GM12878 (cell line): ENCODE results near the gene WDR26. TPM values are rescaled to one million over a fixed set of nuclear protein-coding genes. Genes with fewer than 3 reads are reported as not detected.

Experiments used
- ATAC-seq: fragments of 200-7000 bp; cut with Tn5 transposase; 3 replicates; pipeline ENCODE4 v1.9.1; 2020; ENCODE audit warnings: mild to moderate bottlenecking, moderate library complexity
- Bru-seq: library from RNA; stranded (reverse); fragments of 400-500 nt; gene quantifications from one replicate; lab custom pipeline; 2021; lab: Mats Ljungman, UMichigan
- BruChase-seq, 2 experiments: library from RNA; stranded (reverse); fragments of 400-500 nt; gene quantifications; one replicate each; lab custom pipeline; 2021; lab: Mats Ljungman, UMichigan
- BruUV-seq: library from RNA; stranded (reverse); fragments of 400-500 nt; replicated peaks from 2 replicates; lab custom pipeline; 2021; lab: Mats Ljungman, UMichigan
- CTCF ChIA-PET: fragments of 300-600 bp; sonication (Branson Sonifier 250); formaldehyde crosslinking; extraction: SDS; loops from one replicate; lab custom pipeline; 2021; ENCODE audit warnings: inconsistent platforms; lab: Yijun Ruan, JAX
- POLR2A ChIA-PET: fragments of 350-600 bp; formaldehyde crosslinking; extraction: SDS; loops from one replicate; lab custom pipeline; 2021; ENCODE audit warnings: inconsistent platforms; lab: Charles Lee
- RAD21 ChIA-PET: fragments of 300-600 bp; sonication (Branson Sonifier 250); formaldehyde crosslinking; loops from one replicate; lab custom pipeline; 2023; ENCODE audit warnings: antibody characterized with exemption; ENCODE audit not compliant: unreplicated experiment; lab: Charles Lee
- SMC1A ChIA-PET: fragments of 300-600 bp; sonication (Branson Sonifier 250); formaldehyde crosslinking; loops from one replicate; lab custom pipeline; 2023; ENCODE audit not compliant: unreplicated experiment, uncharacterized antibody; lab: Charles Lee
- DNase-seq: peaks from one replicate; pipeline ENCODE4 v3.0.0-alpha.2; 2011; ENCODE audit warnings: low read depth, low spot score
- FAIRE-seq: peaks from 3 replicates; lab custom pipeline; 2011; peaks lifted over from hg19 to GRCh38; lab: Jason Lieb, UNC
- H2AFZ ChIP-seq: 2 replicates; pipeline ENCODE4 v1.6.0; 2011; ENCODE audit warnings: low read depth, low read length, control low read depth; ENCODE audit not compliant: control insufficient read depth
- H3K27ac ChIP-seq: 2 replicates; pipeline ENCODE4 v1.5.1; 2011; ENCODE audit warnings: control low read depth; ENCODE audit not compliant: control insufficient read depth, insufficient read depth
- H3K27me3 ChIP-seq, 2 experiments: replicated peaks in 1 of 2; 2 replicates each; pipeline versions ENCODE4 v1.6.0 to v1.6.1; 2011; ENCODE audit warnings: low read length in 1 of 2; ENCODE audit not compliant: control insufficient read depth in 2 of 2, insufficient read depth in 2 of 2
- H3K36me3 ChIP-seq, 2 experiments: 2 replicates each; pipeline ENCODE4 v1.5.1; 2011; ENCODE audit warnings: low read length in 1 of 2; ENCODE audit not compliant: control insufficient read depth in 2 of 2, insufficient read depth in 2 of 2
- H3K4me1 ChIP-seq: 2 replicates; pipeline ENCODE4 v1.6.1; 2011; ENCODE audit warnings: mild to moderate bottlenecking, low read length, moderate library complexity, mixed read lengths; ENCODE audit not compliant: control insufficient read depth, insufficient read depth
- H3K4me2 ChIP-seq: 2 replicates; pipeline ENCODE4 v1.6.0; 2011; ENCODE audit warnings: control low read depth; ENCODE audit not compliant: control insufficient read depth, insufficient read depth
- H3K4me3 ChIP-seq: fragments of 200-600 bp; sonication (generic); 2 replicates; pipeline ENCODE4 v1.5.1; 2016
- H3K79me2 ChIP-seq: 2 replicates; pipeline ENCODE4 v1.6.0; 2011; ENCODE audit warnings: low read length; ENCODE audit not compliant: control insufficient read depth, insufficient read depth
- H3K9ac ChIP-seq: 2 replicates; pipeline ENCODE4 v1.8.0; 2011; ENCODE audit warnings: low read length, control low read depth, mixed read lengths; ENCODE audit not compliant: control insufficient read depth, insufficient read depth
- H3K9me3 ChIP-seq: replicated peaks from 3 replicates; pipeline ENCODE4 v1.5.1; 2011; ENCODE audit warnings: mild to moderate bottlenecking, low read length; ENCODE audit not compliant: control insufficient read depth, insufficient read depth
- H4K20me1 ChIP-seq: 2 replicates; pipeline ENCODE4 v1.6.0; 2011; ENCODE audit not compliant: control insufficient read depth, insufficient read depth
- ATF2 ChIP-seq: IDR thresholded peaks from 2 replicates; pipeline ENCODE4 v1.6.1; 2012; ENCODE audit warnings: low read length, inconsistent platforms
- BCLAF1 ChIP-seq: fragments of 450-650 bp; IDR thresholded peaks from 2 replicates; pipeline ENCODE4 v1.6.1; 2017; ENCODE audit warnings: antibody characterized with exemption, mild to moderate bottlenecking, moderate library complexity
- BRCA1 ChIP-seq: IDR thresholded peaks from 2 replicates; pipeline ENCODE4 v1.6.1; 2011; ENCODE audit warnings: low read depth, low read length, improper control_type of control experiment
- EED ChIP-seq: sonication (generic); IDR thresholded peaks from 2 replicates; pipeline ENCODE4 v1.6.1; 2016; ENCODE audit warnings: antibody characterized with exemption, low read depth
- EGR1 ChIP-seq, 2 experiments: IDR thresholded peaks; 1 replicate in 1 of 2; 2 replicates in 1 of 2; pipeline ENCODE4 v1.6.1; 2011 to 2012; ENCODE audit warnings: low read depth in 2 of 2, low read length in 2 of 2, borderline replicate concordance in 1 of 2, mild to moderate bottlenecking in 1 of 2, moderate library complexity in 1 of 2
- GATAD2B ChIP-seq: fragments of 450-650 bp; conservative IDR thresholded peaks from 2 replicates; pipeline ENCODE4 v1.6.1; 2017; ENCODE audit warnings: low read depth, mild to moderate bottlenecking, moderate library complexity
- POU2F2 ChIP-seq: IDR thresholded peaks from 3 replicates; pipeline ENCODE4 v1.6.1; 2011; ENCODE audit warnings: low read depth, mild to moderate bottlenecking, low read length, borderline replicate concordance
- RB1 ChIP-seq: fragments of 450-650 bp; formaldehyde crosslinking; IDR thresholded peaks from 2 replicates; pipeline ENCODE4 v1.6.1; 2017; ENCODE audit warnings: mild to moderate bottlenecking, borderline replicate concordance
- SKIL ChIP-seq: fragments of 450-650 bp; IDR thresholded peaks from 2 replicates; pipeline ENCODE4 v1.6.1; 2017; ENCODE audit warnings: mild to moderate bottlenecking, low read depth, inconsistent platforms; ENCODE audit not compliant: poor library complexity, severe bottlenecking
- SMAD5 ChIP-seq: IDR thresholded peaks from 2 replicates; pipeline ENCODE4 v1.6.1; 2016; ENCODE audit warnings: antibody characterized with exemption, low read depth
- SREBF2 ChIP-seq: IDR thresholded peaks from 2 replicates; pipeline ENCODE4 v1.6.1; 2012; ENCODE audit warnings: mild to moderate bottlenecking, low read length
- ZNF24 ChIP-seq: fragments of 450-650 bp; IDR thresholded peaks from 2 replicates; pipeline ENCODE4 v1.6.1; 2017; ENCODE audit warnings: antibody characterized with exemption, mild to moderate bottlenecking
- WGBS: methylation state at CpG from one replicate; pipeline ENCODE4 v1.1.6; 2016; ENCODE audit warnings: low lambda C conversion rate; ENCODE audit not compliant: insufficient replicate concordance, insufficient coverage; ENCODE audit errors: missing lambda C conversion rate; 5-methylcytosine and 5-hydroxymethylcytosine counted together
- in situ Hi-C: fragments of 300-500 bp; cut with MboI; formaldehyde crosslinking; loops from 9 replicates; pipeline ENCODE4 v1.14.3; 2018; ENCODE audit warnings: mixed read lengths
- intact Hi-C: fragments of 100-400 bp; cut with micrococcal nuclease; formaldehyde crosslinking; loops from one replicate; pipeline ENCODE4 v1.14.2; 2022; ENCODE audit not compliant: unreplicated experiment
- long read RNA-seq, 2 experiments: library from polyadenylated mRNA; unstranded; transcript quantifications; one replicate each; pipeline ENCODE4 v2.0.0, GENCODE V29; 2019 to 2020
- polyA minus RNA-seq, 3 experiments: library from RNA; depleted of rRNA, polyadenylated mRNA; stranded (reverse); fragments of >200 nt; gene quantifications; 2 replicates each; pipeline ENCODE4 v1.2.3, GENCODE V29; 2011
- polyA plus RNA-seq, 11 experiments: library from polyadenylated mRNA; depleted of rRNA in 4 of 11; unstranded in 6 of 11; stranded (reverse) in 5 of 11; fragments of >200 nt; fragmentation: Nextera tagmentation in 4 of 11; fragmentation: Illumina TruSeq in 1 of 11; extraction: Ambion mirVana in 4 of 11; extraction: Trizol in 1 of 11; gene quantifications; 1 replicate in 1 of 11; 2 replicates in 10 of 11; pipeline versions ENCODE4 v1.2.1 to v1.2.3, GENCODE V29; 2011 to 2016; ENCODE audit warnings: inconsistent platforms in 2 of 11, missing spikeins in 2 of 11, low read depth in 1 of 11
- total RNA-seq, 4 experiments: library from RNA; depleted of rRNA in 3 of 4; stranded (reverse); fragments of >200 nt in 3 of 4; fragmentation: Illumina TruSeq in 1 of 4; extraction: Trizol in 1 of 4; gene quantifications; 2 replicates each; pipeline versions ENCODE4 v1.2.1 to v1.2.3, GENCODE V29; 2013 to 2021

Gene WDR26
- 179 and 184 TPM in 2 replicates for total RNA-seq (2013; cell fraction: nucleolus; rRNA removed)
- total RNA-seq (2014; rRNA removed) (20.4 and 24.5 TPM in 2 replicates), total RNA-seq (2014; rRNA removed; fragmentation: Illumina TruSeq; extraction: Trizol) (28.4 and 32.3 TPM in 2 replicates), total RNA-seq (2021) (47.0 and 47.5 TPM in 2 replicates), polyA plus RNA-seq (2011; rRNA removed) (46.9 and 60.9 TPM in 2 replicates), polyA plus RNA-seq (2014; fragmentation: Illumina TruSeq; extraction: Trizol) (40.4 and 54.6 TPM in 2 replicates), polyA plus RNA-seq (2014; fragmentation: Nextera tagmentation; extraction: Ambion mirVana) (10 to 100 TPM in 1 of 2 experiments, 1 to 10 TPM in 1; 8.9 to 10.5 TPM), polyA plus RNA-seq (2014; rRNA removed) (33.5 and 33.7 TPM in 2 replicates), polyA plus RNA-seq (2016; fragmentation: Nextera tagmentation; extraction: Ambion mirVana) (1 to 10 TPM; 6.6 to 7.1 TPM), polyA minus RNA-seq (2011; rRNA and poly(A)+ RNA removed) (53.6 and 79.8 TPM in 2 replicates), Bru-seq, nascent RNA (percentile 97 among the genes with signal in this experiment), BruChase-seq, experiment 1, labeled RNA remaining after a 6-hour chase (percentile 97 among the genes with signal in this experiment), BruChase-seq, experiment 2, labeled RNA remaining after a 2-hour chase (percentile 97 among the genes with signal in this experiment)
- 28.8 TPM for polyA plus RNA-seq (2011; ENCODE audit: low read depth)
- polyA plus RNA-seq (2011; cell fraction: cytosol; rRNA removed) = 16.4 and 26.1 TPM in 2 replicates
- polyA plus RNA-seq (2011; cell fraction: nucleus; rRNA removed) = 70.3 and 73.6 TPM in 2 replicates
- 42.5 and 51.2 TPM in 2 replicates for polyA plus RNA-seq (2012)
- 32.1 and 47.2 TPM in 2 replicates for polyA minus RNA-seq (2011; cell fraction: cytosol; rRNA and poly(A)+ RNA removed)
- polyA minus RNA-seq (2011; cell fraction: nucleus; rRNA and poly(A)+ RNA removed) = 49.3 and 71.3 TPM in 2 replicates
- long read RNA-seq, experiment 1, partial matches to known transcripts = 2 of 3 reads
- long read RNA-seq, experiment 1, other reads (novel, unspliced or antisense) = 1 of 3 reads
- long read RNA-seq, experiment 2, partial matches to known transcripts = 15 of 29 reads
- long read RNA-seq, experiment 2, other reads (novel, unspliced or antisense) = 14 of 29 reads

GRCh38 chr1:224434691-224435317, at the start of gene WDR26:
Gene WDR26, minus strand, starts transcription at chr1:224434797.
- ATAC-seq = peak; percentile 89
- CTCF ChIA-PET = interaction anchor here (0.6 to 2.6 kb wide), 5 partner anchors 16 to 319 kb away, joined by 3 to 16 read pairs (median 3); no protein-coding TSS in a partner anchor
- peaks cover 0 to 4% of the 10 kb centered on the region in 2 experiments; a peak in 1 of 4 replicates for H3K36me3 ChIP-seq
- H3K27me3 ChIP-seq = no peaks in the 10 kb centered on the region
- POLR2A ChIA-PET = interaction anchor here (0.6 to 1.1 kb wide), 7 partner anchors 9 to 739 kb away, joined by 3 to 4 read pairs (median 3); no protein-coding TSS in a partner anchor
- H3K9me3 ChIP-seq = no peaks in the 10 kb centered on the region
- intact Hi-C loops (loop anchor here (2.0 kb wide), 1 partner anchor 68 kb away; no protein-coding TSS in a partner anchor), in situ Hi-C loops (no loop called here)
- H3K9ac ChIP-seq = peak within 1 kb of the TSS; percentile 87
- WGBS = 0% methylated on average over 40 of the region's 46 CpGs
- H3K4me3 ChIP-seq = peak within 1 kb of the TSS; percentile 89
- DNase-seq = peak; percentile 40
- BruUV-seq = TSS peak; percentile 86
- RAD21 ChIA-PET = interaction anchor here (2.8 kb wide), 1 partner anchor 22 kb away, joined by 17 read pairs; no protein-coding TSS in a partner anchor
- H4K20me1 ChIP-seq = 0 out of 2 replicates have a peak, but pooled peaks cover 8% of the 10 kb centered on the region
- H3K4me1 ChIP-seq = peaks cover 12% of the 10 kb centered on the region
- peak; percentile 57 for FAIRE-seq
- SMC1A ChIA-PET = interaction anchor here (1.2 to 2.8 kb wide), 3 partner anchors 63 to 319 kb away, joined by 3 to 7 read pairs (median 6); no protein-coding TSS in a partner anchor
- peaks cover 69% of the 10 kb centered on the region for H3K79me2 ChIP-seq
- H3K4me2 ChIP-seq = peak within 1 kb of the TSS; percentile 96
- H3K27ac ChIP-seq = peak within 1 kb of the TSS; percentile 91
- peak within 1 kb of the TSS; percentile 97 for H2AFZ ChIP-seq
- TF ChIP-seq SMAD5 (no peak), SREBF2 (0 out of 2 replicates have a peak, but pooled peaks have one; percentile 24), RB1 (peak; percentile 72; the same call in 1 of the 2 replicates), EED (no peak), POU2F2 (peak; percentile 77; the same call in 2 of the 3 replicates), EGR1 (IDR thresholded peaks at IDR 0.05; ENCODE audit: borderline replicate concordance in 1 of 2, low read depth in 2 of 2, low read length in 2 of 2) (no peak), SKIL (no peak), GATAD2B (peak; percentile 95), BCLAF1 (no peak), ATF2 (no peak), BRCA1 (no peak), ZNF24 (no peak)
